Neural cell (in vitro differentiated cells): ENCODE results near the gene DMTF1. TPM values are rescaled to one million over a fixed set of nuclear protein-coding genes. Genes with fewer than 3 reads are reported as not detected.

ENCODE experiments used
- H2AFZ ChIP-seq: fragments of 200-600, 300-800 bp; sonication (generic), shearing (Covaris generic); 2 replicates; pipeline ENCODE4 v1.6.0; 2014; ENCODE audit warnings: low read depth, mild to moderate bottlenecking, antibody characterized with exemption, low read length, moderate library complexity
- H3F3A ChIP-seq: fragments of 200-600 bp; shearing (Covaris generic); 2 replicates; pipeline ENCODE4 v1.6.1; 2016; ENCODE audit warnings: mild to moderate bottlenecking, moderate library complexity, mixed read lengths, antibody characterized with exemption, low read length; ENCODE audit not compliant: insufficient read depth, poor library complexity, severe bottlenecking
- H3K27ac ChIP-seq: fragments of 200-600, 300-800 bp; sonication (generic), shearing (Covaris generic); 2 replicates; pipeline ENCODE4 v1.5.1; 2014; ENCODE audit warnings: mild to moderate bottlenecking, low read length, moderate library complexity
- H3K27me3 ChIP-seq: fragments of 300-800, 200-600 bp; sonication (generic), shearing (Covaris generic); 2 replicates; pipeline ENCODE4 v1.6.0; 2014; ENCODE audit warnings: mild to moderate bottlenecking, low read depth, low read length, moderate library complexity; ENCODE audit not compliant: insufficient read depth
- H3K36me3 ChIP-seq: fragments of 300-800, 200-600 bp; sonication (generic), shearing (Covaris generic); 2 replicates; pipeline ENCODE4 v1.5.1; 2014; ENCODE audit warnings: mild to moderate bottlenecking, antibody characterized with exemption, low read length, moderate library complexity; ENCODE audit not compliant: insufficient read depth
- H3K4me2 ChIP-seq: fragments of 300-800, 200-600 bp; sonication (generic), shearing (Covaris generic); 2 replicates; pipeline ENCODE4 v1.6.0; 2014; ENCODE audit warnings: mild to moderate bottlenecking, low read length
- H3K4me3 ChIP-seq: fragments of 300-800, 200-600 bp; sonication (generic), shearing (Covaris generic); 2 replicates; pipeline ENCODE4 v1.5.1; 2014; ENCODE audit warnings: mild to moderate bottlenecking, low read length, moderate library complexity
- H3K79me2 ChIP-seq: fragments of 200-600 bp; shearing (Covaris generic); replicated peaks from 2 replicates; pipeline ENCODE4 v1.6.0; 2014; ENCODE audit warnings: mild to moderate bottlenecking, low read length, moderate library complexity; ENCODE audit not compliant: insufficient read depth
- H3K9ac ChIP-seq: fragments of 300-800, 200-600 bp; sonication (generic), shearing (Covaris generic); 2 replicates; pipeline ENCODE4 v1.6.1; 2016; ENCODE audit warnings: mild to moderate bottlenecking, low read length, mixed read lengths
- H3K9me2 ChIP-seq: fragments of 200-600 bp; shearing (Covaris generic); 2 replicates; pipeline ENCODE4 v1.6.1; 2016; ENCODE audit warnings: mild to moderate bottlenecking, low read length, mixed read lengths; ENCODE audit not compliant: insufficient read depth
- H3K9me3 ChIP-seq: fragments of 200-600, 300-800 bp; sonication (generic), shearing (Covaris generic); 2 replicates; pipeline ENCODE4 v1.6.1; 2016; ENCODE audit warnings: mild to moderate bottlenecking, mixed run types, low read length, moderate library complexity, mixed read lengths
- H4K20me1 ChIP-seq: fragments of 200-600 bp; shearing (Covaris generic); 2 replicates; pipeline ENCODE4 v1.6.1; 2016; ENCODE audit warnings: mild to moderate bottlenecking, mixed run types; ENCODE audit not compliant: insufficient read depth
- CTCF ChIP-seq: fragments of 450-650 bp; IDR thresholded peaks from 2 replicates; pipeline ENCODE4 v1.5.1; 2014; ENCODE audit warnings: antibody characterized with exemption, mild to moderate bottlenecking, moderate library complexity; ENCODE audit not compliant: poor library complexity, severe bottlenecking
- EP300 ChIP-seq: fragments of 450-650 bp; conservative IDR thresholded peaks from 2 replicates; pipeline ENCODE4 v1.6.1; 2014; ENCODE audit warnings: antibody characterized with exemption, mild to moderate bottlenecking, moderate library complexity; ENCODE audit not compliant: poor library complexity, severe bottlenecking
- EZH2 ChIP-seq: fragments of 200-600, 300-800 bp; shearing (Covaris generic), sonication (generic); IDR thresholded peaks from 2 replicates; pipeline ENCODE4 v1.6.1; 2014; ENCODE audit warnings: antibody characterized with exemption, low read length, borderline replicate concordance, mild to moderate bottlenecking; ENCODE audit not compliant: insufficient read depth, poor library complexity, severe bottlenecking
- MXI1 ChIP-seq: fragments of 450-650 bp; conservative IDR thresholded peaks from 2 replicates; pipeline ENCODE4 v1.6.1; 2014; ENCODE audit warnings: antibody characterized with exemption, mild to moderate bottlenecking; ENCODE audit not compliant: poor library complexity, severe bottlenecking
- POLR2AphosphoS5 ChIP-seq: IDR thresholded peaks from 2 replicates; pipeline ENCODE4 v1.6.1; 2012
- RAD21 ChIP-seq: fragments of 450-650 bp; conservative IDR thresholded peaks from 2 replicates; pipeline ENCODE4 v1.6.1; 2014; ENCODE audit warnings: antibody characterized with exemption, mild to moderate bottlenecking, moderate library complexity
- REST ChIP-seq: IDR thresholded peaks from 2 replicates; pipeline ENCODE4 v1.6.1; 2012; ENCODE audit warnings: borderline replicate concordance
- SMC3 ChIP-seq: fragments of 450-650 bp; conservative IDR thresholded peaks from 2 replicates; pipeline ENCODE4 v1.6.1; 2014; ENCODE audit warnings: antibody characterized with exemption, mild to moderate bottlenecking, moderate library complexity; ENCODE audit not compliant: poor library complexity
- TAF1 ChIP-seq: IDR thresholded peaks from 2 replicates; pipeline ENCODE4 v1.6.1; 2012; ENCODE audit warnings: low read depth
- polyA plus RNA-seq: library from polyadenylated mRNA; depleted of rRNA; stranded (reverse); fragments of >200 nt; gene quantifications from 2 replicates; pipeline ENCODE4 v1.2.3, GENCODE V29; 2014

DMTF1 gene
- polyA plus RNA-seq, 1 donor from 2014 or later, result 314 TPM

GRCh38 chr7:87199700-87200450, 47.6 kb downstream of the DMTF1 start:
- Histone ChIP-seq H2AFZ (no peak overlapping the region), H3K36me3 (peaks cover 20% of the 10 kb centered on the region), H3F3A (no peaks in the 10 kb centered on the region), H3K4me2 (no peak overlapping the region), H3K9ac (no peak overlapping the region), H3K79me2 (peaks cover 4% of the 10 kb centered on the region), H3K9me2 (no peaks in the 10 kb centered on the region), H3K4me3 (no peak overlapping the region), H3K9me3 (peaks cover 2% of the 10 kb centered on the region), H4K20me1 (no peaks in the 10 kb centered on the region), H3K27me3 (no peaks in the 10 kb centered on the region), H3K27ac (no peak overlapping the region)
- TF ChIP-seq CTCF, result no peak
- TF ChIP-seq EZH2, result no peak
- no peak for TF ChIP-seq EP300
- no peak for TF ChIP-seq MXI1
- TF ChIP-seq POLR2AphosphoS5, result no peak
- no peak for TF ChIP-seq SMC3
- TF ChIP-seq RAD21, result no peak
- no peak for TF ChIP-seq REST
- no peak for TF ChIP-seq TAF1

GRCh38 chr7:87202208-87202607, 50.0 kb downstream of the DMTF1 start:
- Histone ChIP-seq H3K79me2 (peaks cover 4% of the 10 kb centered on the region), H3K9me3 (peaks cover 2% of the 10 kb centered on the region), H3F3A (no peaks in the 10 kb centered on the region), H3K36me3 (peaks cover 10% of the 10 kb centered on the region), H3K27ac (no peak overlapping the region), H3K27me3 (no peaks in the 10 kb centered on the region), H2AFZ (no peak overlapping the region), H3K4me2 (no peak overlapping the region), H3K4me3 (no peak overlapping the region), H3K9ac (no peak overlapping the region), H3K9me2 (no peaks in the 10 kb centered on the region), H4K20me1 (no peaks in the 10 kb centered on the region)
- TF ChIP-seq SMC3 (no peak), EP300 (no peak), EZH2 (no peak), POLR2AphosphoS5 (no peak)
